Inflammatory macrophage treated with lipopolysaccharide for 1 hour (primary cell): Measurements from ENCODE around the gene GALNT2.
A peak's percentile ranks its signal among the peaks of the same experiment; 100 is the strongest.

ENCODE experiments used
- DNase-seq, 2 donors: peaks; one replicate each; pipeline ENCODE4 v3.0.0-alpha.2; 2020 to 2022

GALNT2 gene

DNA sequence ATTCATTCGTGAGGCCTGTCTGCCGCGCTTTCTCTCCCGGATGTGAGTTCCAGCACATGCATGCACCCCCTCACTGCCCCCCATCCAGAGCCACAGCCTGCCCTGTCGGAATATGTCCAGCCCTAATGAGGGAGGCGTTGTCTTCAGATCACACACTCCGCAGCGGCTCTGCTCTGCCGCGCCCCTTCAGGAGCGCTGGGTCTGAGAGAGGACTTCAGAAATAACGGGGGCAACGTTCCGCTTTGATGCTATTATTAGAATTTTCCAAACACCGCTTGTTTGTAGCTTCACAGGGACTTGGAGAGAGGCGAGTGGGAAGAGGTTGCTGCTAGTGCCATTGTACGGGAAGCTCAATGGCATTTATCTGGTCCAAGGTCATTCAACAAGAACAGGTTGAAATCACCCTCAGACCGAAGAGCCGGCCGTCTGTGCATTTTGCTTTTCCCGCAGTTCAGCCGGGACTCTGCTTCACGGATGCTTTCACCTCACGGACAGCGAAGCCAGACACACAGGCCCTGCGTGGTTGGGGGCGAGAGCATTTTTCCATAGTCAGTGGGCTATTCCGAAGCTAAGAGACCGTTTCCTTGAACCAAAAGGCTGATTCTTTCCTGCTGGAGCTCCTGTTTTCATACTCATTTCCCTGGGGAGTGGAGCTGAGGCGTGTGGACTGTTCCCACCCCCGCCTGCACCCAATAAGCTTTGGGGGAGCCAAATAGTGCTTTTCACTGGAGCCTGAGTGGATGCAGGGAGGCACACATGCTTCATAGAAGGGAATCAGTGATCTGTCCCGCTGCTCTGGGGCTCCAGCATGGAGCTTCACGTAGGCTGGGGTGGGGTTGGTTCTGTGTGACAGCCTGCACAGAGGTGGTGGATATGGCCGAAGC is 69.7 kb downstream of the GALNT2 start:
- no peak for DNase-seq

DNA sequence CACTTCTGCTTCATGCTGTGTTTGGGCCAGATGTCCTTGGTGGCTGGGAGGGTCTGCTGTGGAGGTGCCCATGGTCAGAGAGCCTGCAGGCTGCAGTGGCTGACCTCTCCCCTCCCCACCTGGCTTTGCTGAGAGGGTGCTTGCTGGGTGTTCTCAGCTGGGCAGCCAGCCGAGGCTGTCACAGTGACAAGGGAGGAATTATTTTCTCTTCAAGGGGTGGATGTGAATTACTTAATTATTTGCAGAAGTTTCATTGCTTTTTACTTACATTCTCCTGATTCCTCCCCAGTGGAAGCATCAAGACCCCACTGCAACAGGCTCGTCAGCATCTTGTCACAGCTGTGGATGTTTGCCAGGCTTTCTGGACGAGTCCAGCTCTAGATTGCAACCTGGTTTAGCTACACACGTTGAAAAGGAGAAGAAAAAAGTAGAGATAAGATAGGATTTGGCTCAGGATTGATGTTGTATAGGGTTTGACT is 70.3 kb downstream of the GALNT2 start:
- DNase-seq, result no peak

DNA sequence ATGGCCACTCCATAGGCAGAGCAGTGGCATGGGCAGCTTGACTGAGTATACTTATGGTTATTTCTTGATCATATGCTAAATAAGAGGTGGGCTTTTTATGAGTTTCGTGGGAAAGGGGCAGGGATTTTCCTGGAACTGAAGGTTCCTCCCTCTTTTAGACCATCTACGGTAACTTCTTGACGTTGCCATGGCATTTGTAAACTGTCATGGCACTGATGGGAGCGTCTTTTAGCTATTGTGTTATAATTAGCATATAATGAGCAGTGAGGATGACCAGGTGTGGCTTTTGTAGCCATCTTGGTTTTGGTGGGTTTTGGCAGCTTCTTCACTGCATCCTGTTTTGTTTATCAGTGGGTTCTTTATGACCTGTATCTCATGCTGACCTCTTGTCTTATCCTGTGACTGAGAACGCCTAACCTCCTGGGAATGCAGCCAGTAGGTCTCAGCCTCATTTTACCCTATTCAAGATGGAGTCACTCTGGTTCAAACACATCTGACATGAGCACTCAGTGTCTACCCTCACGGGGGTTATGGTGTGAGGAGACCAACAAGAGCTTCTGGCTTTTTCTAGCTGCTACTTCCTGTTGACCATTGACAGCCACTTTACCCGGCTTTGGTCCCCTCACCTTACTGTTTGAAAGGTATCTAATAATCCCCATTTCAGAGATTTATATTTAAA is 71.7 kb downstream of the GALNT2 start:
- DNase-seq, result no peak

DNA sequence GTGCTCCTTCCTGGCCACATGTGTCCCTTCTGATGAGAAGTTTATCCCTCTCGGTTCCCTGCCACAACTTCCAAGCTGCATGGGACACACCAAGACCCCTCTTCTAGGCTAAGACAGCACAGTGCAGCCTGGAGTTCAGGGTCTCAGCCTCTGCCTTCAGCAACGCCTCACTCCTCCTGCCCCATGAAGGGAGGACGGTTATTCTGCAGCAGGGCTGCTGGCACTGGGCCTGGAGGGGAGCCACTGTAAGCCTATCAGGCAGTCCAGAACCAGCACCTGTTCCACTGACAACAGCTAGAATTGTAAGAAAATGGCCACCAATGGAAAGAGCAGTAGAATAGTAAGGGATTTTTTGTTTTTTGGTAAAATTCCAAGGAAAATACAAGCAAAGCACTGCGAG is 72.3 kb downstream of the GALNT2 start:
- no peak for DNase-seq

DNA sequence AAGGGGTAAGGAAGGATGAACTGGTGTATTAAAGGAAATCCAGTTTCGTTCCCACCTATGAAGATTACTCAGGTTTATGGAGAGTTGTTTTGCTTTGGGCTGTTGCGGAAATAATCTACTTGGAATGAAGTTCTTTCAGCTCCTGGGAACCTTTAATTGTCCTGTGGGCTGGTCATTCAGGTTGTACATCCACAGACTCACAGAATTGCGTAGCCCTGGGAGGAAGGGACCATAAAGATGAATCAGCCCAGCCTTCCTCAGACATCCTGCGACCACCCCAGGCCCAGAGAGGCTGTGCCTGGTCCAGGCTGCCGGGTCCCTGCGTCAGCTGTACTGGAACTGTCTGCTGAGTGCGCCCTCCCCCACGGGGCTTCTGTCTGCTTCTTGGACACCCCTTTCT is 72.7 kb downstream of the GALNT2 start:
- DNase-seq, result no peak

DNA sequence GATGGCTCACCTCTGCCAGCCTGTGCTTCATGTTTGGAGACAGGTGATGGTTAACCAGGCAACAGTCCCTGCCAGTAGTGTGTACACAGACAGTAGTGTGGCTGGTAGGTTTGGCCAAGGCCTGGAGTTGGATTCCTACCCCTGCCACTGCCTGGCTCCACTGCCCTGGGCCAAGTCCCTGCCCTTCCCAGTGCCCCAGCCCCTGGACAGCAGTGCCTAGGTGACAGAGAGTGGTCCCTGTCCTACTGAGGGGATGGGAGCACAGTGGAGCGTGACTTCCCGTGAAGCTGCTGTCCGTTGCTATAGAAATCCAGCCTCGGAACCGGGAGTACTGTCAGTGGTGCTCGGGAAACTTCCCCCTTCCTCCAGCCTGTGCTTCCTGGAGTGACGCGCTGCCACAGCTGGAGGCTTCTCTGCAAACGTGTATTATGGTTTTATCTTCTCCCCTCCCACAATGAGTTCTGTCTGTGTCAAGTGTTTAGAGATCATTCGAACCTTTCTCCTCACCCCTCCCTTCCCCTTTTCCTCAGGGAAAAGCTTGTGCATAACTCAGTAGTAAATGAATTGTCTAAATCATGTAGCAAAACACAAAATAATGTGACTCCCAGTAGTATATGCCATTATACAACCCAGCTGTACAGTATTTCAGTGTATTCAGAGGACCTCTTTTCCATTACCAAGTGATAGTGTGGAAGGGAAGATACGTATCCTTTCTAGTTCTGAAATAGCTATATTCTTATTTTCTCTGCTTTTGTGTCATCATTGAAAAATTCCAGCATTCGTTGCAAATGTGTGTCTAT is 73.4 kb downstream of the GALNT2 start:
- DNase-seq, result no peak

DNA sequence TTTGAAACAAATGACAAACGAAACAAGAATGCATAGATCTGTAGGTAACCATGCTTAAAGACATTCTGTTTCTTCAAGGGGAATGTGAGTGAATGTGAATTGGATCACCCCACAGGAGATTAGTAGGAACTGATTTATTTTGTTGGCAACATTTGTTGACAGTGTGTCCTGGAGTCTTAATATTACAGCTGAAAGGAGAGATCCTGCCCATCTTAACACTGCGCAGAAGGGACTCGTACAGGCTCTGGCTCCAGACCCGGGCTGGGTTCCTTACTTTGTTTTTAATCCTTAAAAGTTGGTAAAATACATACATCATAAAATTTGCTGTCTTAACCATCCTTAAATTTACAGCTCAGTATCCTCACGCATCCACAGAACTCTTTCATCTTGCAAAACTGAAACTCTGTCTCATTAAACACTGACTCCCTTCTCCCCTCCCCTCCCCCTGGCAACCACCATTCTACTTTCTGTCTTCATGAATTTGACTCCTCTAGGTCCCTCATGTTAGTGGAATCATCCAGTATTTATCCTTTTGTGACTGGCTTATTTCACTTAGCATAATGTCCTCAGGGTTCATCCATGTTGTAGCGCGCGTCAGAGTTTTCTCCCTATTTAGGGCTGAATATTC is 74.1 kb downstream of the GALNT2 start:
- no peak for DNase-seq

DNA sequence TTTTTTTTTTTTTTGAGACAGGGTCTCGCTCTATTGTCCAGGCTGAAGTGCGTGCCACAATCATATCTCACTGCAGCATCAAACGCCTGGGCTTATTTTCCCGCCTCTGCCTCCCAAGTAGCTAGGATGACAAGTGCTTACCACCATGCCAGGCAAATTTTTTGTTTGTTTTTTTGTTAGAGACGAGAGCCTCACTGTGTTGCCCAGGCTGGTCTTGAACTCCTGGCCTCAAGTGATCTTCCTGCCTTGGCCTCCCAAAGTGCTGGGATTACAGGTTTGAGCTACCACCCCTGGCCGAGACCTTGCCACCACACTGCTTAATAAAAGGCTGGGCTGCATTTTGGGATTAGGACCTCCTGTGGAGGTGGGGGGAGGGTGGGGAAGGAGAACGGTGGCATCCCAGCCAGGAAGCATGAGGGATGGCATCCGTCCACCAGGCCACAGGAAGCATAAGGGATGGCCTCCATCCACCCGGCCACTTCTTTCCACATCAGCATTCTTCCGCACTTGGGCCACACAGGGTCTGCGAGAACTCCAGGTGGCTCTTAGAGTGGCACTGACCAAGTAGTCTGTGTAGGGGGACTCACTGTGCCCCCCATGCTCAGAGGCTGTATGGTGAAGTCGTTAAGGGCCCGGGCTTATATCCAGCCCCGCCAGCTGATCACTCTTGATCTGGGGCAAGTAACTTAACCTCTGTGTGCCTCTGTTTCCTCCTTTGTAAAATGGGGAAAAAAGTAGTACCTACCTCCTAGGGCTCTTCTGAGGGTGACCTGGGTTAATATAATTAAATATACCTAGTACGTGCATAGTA is 75.0 kb downstream of the GALNT2 start:
- no peak for DNase-seq

DNA sequence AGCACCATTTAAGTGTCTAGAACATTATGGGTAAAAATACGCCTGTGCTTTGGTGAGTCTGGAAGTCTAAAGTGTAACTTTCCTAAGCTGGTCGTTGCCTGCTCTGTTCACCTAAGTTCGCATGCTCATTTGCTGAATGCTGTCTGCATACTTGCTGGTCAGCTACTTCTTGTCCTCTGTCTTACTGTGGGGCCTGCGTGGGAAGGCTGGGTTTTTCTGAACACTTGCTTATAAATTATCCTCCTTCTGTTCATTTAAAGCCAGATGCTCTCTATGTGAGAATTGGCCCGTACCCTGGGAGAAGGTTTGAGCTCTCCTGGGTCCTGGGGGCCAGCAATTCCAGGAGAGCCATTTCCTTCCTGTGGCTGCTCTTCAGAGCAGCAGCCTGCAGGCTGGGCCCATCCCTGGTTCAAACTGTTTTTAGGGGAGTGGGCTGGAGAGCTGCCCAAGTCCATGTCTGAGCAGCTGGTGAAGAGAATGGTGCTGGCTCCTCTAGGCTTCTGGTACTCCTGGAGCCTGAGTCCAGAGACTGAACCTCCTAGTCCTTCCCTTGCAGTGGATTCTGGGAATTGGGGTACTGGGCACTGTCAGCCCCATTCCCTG is 75.7 kb downstream of the GALNT2 start:
- no peak for DNase-seq

DNA sequence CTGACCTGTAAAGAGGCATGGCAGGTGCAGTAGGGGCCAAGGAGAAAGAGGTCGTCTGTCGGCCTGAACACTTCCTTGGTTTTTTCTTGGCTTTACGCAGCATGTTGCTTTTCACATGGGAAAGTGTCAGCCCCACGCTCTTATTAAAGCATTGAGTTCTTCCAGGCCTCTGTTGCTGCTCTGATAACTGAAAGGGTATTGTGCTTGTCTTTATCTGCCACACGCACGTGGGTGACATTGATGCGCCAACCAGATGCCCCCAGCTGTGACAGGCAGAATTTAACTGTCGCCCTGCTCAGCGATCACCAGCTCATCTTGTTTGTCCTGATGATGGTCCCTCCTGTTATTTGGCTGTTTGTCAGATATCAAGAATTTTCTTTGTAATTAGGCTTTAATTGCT is 76.5 kb downstream of the GALNT2 start:
- DNase-seq, result no peak

DNA sequence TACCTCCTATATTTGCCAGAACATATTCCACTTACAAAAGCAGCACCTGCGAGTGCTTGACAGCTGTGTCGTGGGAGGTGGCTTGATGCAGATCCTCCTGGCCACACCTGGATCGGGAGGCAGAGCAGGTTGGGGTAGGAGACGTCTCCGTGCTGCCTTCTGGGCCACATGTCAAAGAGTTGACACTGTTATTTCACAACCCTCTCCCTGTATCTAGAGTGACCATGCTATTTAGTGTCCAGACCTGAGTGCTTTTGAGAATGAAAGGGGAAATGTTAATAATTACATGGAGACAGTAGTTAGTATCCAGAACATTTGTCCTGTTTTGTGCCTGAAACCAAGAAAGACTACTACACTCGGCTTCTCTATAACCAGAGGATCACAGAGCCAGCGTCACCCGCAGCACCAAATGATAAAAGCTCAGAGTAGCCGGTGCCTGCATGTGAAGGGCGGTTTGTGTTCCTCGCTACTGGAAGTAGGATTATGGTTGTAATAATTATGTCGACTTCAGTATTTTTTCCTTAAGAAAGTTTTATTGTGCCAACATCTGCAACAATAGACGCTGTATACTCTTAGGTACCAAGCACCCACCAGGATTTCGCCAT is 77.1 kb downstream of the GALNT2 start:
- no peak for DNase-seq

DNA sequence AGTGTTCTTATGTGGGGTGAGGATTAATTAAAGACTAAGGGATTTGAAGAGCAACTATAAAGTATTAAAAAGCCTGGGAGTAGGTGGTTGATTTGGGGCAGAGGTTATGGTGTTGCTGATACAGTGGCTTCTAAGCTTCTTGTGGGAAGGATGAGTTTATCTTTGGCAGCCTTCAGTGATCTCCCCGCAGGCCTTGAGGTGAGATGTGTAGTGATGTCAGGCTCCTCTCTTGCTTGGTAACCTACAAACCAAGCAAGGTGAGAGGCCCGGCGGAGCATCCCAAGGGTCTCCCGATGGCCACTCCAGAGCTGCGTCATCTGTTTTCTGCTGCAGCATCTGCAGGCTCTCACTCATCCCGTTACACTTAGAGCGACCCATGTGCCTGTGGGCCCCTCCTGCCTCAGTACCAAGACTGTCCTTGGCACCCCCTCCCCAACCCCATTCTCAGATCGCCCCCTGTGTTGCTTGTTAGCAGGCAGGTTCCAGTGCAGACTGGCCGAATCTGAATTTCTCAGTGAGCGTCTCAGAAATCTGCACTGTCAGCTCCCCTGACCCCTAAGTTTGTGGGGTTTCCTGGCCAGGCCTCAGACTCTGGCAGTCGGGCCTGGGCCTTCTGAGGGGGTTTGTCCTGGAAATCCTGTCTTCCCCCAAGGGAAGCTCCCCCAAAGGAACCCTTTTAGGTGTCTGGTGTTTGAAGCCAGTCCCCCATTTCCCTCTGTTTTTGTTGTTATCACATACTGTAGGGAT is 77.9 kb downstream of the GALNT2 start:
- no peak for DNase-seq

DNA sequence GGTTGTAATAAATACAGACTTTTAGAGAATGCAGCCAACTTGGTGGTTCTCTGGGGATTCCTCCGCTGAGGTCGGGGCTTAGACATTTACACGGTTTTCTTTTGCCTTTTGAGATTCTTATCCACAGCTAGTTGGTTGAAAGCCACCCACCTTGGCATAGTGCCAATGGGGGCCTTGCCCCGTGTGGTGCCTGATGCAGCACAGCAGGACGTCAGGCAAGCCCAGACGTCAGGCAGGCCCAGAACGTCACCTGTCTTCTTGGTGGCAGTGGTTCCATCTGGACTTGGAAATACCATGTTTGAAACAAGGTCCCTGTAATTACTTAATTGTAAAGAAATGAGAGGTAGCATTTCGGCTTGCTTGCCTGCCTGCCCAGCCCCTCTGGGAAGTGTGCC is 78.5 kb downstream of the GALNT2 start:
- no peak for DNase-seq

DNA sequence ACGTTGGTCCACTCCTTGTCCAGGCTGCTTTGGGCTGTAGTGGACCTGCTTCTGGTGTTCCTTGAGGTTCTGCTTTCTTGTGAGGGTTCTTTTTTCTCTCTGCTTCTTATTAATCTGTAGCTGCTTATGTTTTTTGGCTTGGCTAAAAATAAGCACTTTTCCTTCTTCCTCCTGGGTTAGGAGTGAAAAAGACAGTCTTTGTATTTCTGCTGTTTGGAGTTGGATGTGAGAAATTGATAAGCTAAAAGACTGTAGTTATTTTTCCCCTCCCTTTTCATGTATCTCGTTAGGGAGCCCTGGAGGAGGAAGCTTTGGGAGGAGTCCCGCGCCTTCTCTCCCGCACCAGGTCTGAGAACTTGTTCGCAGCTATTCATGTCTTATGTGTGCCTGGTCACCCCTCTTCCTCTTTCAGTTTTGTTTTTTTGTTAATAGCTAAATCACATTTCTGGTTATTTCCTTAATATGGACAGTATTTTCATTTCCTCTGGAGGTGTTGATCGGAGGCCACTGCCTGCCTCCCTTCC is 79.0 kb downstream of the GALNT2 start:
- peak; percentile 52 to 56 for DNase-seq

DNA sequence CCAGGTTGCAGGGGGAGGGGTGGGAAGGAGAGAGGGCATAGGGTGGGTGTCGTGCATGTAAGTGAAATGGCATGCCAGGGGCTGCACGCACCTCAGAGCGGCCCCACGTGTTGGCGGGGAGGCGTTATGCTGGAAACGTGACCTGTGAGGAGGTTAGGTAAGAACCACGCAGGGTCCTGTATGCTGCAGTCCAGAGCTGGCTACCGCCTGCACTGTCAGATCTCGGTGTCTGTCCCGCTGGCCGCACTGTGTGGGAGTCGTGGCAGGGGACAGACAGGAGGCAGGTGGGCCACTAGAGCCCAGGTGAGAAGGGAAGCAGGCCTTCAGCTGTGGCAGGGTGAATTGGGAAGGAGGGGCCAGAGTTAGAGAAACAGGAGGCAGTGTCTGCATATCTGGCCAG is 79.7 kb downstream of the GALNT2 start:
- no peak for DNase-seq

DNA sequence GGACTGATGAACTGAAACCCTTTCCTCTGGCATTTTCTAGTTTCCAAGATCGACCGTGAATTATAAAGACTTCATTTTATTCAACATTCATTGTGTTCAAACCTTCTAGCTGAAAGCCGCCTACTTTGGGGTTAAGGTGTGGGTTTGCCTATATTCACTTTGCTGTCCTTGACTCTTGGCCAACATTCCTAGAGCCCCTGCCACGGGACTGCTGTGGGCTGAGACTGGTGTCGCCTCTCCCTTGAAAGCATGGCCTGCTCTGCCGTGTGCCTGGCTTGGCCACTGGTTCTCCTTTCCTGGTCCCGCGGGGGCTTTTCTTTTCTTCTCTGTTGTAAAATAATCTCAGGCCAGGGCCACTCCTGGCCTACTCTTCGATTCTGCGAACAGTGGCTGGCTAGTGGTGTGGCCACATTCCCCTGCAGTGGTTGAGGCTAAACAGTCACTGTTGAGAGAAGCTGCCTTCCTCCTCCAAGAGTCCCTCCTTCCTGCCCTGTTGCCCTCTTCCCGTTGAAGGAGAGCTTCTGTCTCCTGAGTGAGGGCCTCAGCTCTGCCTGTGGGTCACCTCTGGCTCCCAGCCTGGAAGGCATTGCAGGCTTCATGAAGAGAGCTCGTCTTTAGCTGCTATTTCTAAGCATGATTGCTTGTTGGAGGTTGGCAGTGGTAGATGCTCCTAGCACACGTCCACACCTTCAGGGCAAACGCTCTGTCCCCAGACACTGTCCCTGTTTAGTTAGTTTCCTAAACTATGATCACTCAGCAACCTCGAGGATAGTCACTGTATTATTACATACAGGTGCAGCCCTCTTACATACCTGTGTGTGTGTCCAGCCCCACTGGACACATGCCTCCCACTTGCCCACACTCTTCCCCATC is 80.5 kb downstream of the GALNT2 start:
- no peak for DNase-seq

DNA sequence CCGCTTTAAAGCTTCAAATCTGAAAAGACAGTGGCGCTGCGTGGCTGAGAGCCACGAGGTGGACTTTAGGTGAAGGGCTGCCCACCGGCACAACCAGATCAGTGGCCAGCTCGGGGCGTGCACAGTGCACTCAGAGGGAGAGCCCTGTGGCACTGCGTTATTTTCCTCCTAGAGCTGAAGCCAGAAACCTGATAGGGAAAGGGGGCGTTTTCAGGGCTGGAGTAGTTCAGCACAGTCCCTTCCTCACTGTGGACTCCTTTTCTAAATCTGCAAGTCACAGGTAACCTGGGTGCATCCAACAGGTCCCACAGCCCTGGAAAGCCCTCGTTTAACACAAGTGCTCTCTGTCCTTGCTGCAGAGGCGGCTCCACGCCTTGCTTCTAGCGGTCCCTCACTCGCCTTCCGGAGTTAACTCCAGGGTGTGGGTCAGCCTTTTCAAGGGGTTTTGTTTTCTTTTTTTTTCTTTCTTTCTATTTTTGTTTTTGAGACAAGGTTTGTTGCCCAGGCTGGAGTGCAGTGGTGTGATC is 81.2 kb downstream of the GALNT2 start:
- no peak for DNase-seq

DNA sequence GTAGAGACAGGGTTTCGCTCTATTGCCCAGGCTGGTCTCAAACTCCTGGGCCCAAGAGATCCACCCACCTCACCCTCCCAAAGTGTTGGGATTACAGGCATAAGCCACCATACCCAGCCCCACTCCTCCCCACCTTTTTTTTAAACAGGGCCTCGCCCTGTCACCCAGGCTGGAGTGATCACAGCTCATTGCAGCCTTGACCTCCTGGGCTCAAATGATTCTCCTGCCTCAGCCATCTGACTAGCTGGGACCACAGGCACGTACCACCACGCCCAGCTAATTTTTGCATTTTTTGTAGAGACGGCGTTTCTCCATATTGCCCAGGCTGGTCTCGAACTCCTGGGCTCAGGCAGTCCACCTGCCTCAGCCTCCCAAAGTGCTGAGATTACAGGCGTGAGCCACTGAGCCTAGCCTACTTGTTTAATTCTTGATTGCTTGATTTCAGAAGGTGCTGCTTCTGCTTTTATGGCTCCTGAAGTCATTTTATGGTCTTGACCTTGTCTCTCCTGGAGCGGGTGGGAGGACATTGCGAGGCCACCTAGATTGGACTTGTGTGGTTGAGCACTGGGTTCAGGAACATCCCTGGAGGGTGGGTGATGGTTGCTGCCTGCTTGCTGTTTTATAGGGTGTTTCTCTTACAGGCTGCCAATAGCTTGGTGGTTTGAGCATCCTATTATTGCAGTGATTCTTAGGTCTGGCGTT is 81.9 kb downstream of the GALNT2 start:
- no peak for DNase-seq
